ENCODE results near the gene KRTAP4-16.
A peak's percentile ranks its signal among the peaks of the same experiment; 100 is the strongest.
"Not testable (repeated sequence)": the region's sequence is repeated elsewhere in the genome, so short reads cannot be mapped to it uniquely, and the experiment has no call there.

KRTAP4-16 gene

GRCh38 chr17:41118721-41119120, 16.7 kb upstream of the KRTAP4-16 start:
- FAIRE-seq: no peak

- FAIRE-seq: not testable (repeated sequence)
These were observed 15.9 kb upstream of the KRTAP4-16 start, which contains the start of gene KRTAP4-11 for GRCh38 chr17:41117846-41118386. TSS of gene KRTAP4-11 (minus strand) at chr17:41118373. CDS start at chr17:41118315, 58 bp downstream.

DNA sequence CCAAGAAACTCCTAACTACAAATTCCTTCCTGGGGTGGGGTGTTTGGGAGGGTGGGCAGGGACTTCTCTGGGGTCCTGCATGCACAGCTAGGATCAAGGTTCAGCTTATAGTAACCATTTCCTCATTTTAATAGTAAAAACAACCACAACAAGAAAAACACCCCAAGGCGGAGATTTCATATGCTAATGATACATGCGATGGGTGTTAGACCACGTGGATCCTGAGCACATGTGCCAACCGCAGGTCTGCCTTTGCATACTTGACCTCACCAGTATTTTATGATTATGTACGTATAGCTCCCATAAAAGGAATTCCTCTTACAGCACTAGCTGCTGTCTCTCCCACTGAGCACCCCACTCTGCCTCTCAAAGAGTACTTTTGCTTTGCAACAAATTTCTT, 14.3 kb upstream of the KRTAP4-16 start:
- FAIRE-seq: no peak

DNA sequence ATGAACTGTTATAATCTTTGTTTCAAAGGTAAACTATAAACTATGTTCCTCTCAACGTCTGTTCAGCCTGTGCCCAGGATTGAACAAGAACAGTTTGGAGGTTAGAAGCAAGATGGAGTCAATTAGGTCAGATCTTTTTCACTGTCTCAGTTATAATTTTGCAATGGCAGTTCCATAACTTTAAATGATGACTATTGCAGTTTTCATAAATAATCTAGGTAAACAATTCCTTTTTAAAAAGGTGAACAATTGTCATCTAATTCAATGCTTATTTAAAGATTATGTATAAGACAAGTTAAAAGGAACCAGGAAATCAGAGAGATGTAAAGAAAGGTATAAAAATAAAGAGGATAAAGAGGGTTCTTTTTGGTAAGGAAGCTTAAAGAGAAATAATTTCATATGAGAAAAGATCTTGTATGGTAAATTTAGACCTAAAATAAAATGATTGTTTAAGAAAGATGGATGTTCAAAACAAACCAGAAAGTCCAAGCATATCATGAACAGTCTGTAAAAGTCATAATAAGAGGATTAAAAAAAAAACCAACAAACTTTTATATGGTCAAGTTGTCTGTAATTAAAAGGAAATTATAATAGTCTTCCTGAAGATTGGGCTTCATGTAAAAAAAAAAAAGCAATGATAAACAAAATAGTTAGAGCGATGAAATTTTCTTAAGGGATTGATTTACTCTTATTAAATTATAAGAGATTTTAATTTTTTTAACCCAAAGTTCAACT, 9.3 kb upstream of the KRTAP4-16 start:
- FAIRE-seq: no peak

GRCh38 chr17:41108728-41109386, 6.8 kb upstream of the KRTAP4-16 start:
- not testable (repeated sequence) for FAIRE-seq

- FAIRE-seq: no peak
These were observed 6.0 kb upstream of the KRTAP4-16 start for GRCh38 chr17:41107941-41108450.

- FAIRE-seq: not testable (repeated sequence)
These were observed 3.3 kb upstream of the KRTAP4-16 start, which contains the start of gene KRTAP4-9 for GRCh38 chr17:41105347-41105746. TSS of gene KRTAP4-9 (plus strand) at chr17:41105389. CDS start at chr17:41105389, 0 bp downstream.

DNA sequence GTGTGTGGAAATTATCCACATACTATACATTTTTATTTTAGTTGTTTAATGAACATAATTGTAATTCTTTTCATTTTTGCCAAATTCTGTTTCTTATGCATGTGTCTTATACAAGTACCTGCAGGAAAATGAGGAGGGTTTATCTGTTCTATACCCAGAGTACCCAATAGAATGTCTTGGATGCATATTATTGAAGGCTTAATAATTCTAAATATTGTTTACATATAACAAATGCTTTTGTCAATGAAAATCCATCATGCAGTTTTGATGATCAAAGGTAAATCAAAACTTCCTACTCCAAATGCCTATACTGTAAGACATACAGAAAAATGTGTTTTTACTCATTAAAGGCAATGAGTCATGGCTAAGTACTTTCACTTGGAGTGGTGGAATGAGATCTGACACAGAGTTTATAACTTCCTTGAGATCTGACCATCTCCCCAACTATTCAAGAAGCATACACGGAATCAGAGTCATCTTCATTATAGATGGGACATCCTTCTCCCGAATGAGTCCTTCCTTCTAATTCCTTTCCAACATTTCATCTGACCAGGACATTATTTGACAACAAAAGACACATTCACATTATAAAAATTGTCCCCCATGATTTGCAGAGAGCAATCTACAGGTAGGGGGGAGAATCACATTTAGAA, 2.5 kb upstream of the KRTAP4-16 start:
- peak; percentile 95 for FAIRE-seq

GRCh38 chr17:41103896-41104295, 1.9 kb upstream of the KRTAP4-16 start:
- FAIRE-seq: no peak

DNA sequence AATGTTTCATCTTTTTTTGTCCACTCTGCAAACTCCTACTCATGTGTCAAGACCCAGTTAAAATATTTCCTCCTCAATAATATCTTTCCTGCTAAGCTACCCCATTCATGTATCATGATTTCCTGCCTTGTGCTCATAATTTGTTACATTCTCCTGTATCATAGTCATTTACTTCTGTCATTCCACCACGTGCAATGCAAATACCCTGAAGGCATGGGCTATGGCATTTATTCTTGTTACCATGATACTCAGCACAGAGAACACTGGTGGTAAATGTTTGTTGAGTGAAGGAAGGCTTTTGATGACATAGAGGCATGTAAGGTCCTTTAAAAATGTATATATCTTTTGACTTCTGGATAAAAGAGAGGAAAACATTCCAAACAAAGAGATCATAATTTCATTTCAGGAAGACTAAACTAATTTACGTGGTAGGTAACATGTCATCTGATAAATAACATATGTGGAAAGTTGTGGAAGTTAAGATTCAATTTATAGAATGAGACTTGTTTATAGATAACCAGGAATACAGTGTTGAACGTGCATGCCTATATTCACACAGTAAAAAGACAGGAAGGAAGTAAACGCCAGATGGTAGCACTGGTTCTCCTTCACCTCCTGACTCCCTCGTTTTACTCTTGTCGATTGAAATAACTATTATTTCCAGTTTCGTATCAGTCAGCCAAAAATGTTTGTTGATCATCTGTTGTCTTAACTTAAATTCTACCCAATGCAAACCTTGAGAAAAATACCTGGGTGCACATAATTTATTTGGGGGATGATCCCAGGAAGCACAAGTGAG, 2.1 kb downstream of the KRTAP4-16 start:
- not testable (repeated sequence) for FAIRE-seq

DNA sequence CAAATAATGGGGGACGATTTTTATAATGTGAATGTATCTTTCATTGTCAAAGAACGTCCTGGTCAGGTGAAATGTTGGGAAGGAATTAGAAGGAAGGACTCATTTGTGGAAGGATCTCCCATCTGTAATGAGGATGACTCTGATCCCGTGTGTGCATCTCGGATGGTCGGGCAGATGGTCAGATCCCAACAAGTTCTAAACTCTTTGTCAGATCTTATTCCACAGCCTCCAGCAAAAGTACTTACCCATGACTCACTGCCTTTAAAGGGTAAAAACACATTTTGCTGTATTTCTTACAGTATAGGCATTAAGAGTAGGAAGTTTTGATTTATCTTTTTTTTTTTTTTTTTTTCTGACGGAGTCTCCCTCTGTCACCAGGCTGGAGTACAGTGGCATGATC, 3.5 kb downstream of the KRTAP4-16 start:
- FAIRE-seq: no peak

GRCh38 chr17:41098042-41098441, 4.0 kb downstream of the KRTAP4-16 start, which contains the start of gene KRTAP4-8:
TSS of gene KRTAP4-8 (minus strand) at chr17:41098142. CDS start at chr17:41098084, 58 bp downstream.
- FAIRE-seq: peak; percentile 36

GRCh38 chr17:41096055-41096454, 6.0 kb downstream of the KRTAP4-16 start:
- FAIRE-seq: no peak

- not testable (repeated sequence) for FAIRE-seq
These were observed 13.2 kb downstream of the KRTAP4-16 start for GRCh38 chr17:41088760-41089352.

DNA sequence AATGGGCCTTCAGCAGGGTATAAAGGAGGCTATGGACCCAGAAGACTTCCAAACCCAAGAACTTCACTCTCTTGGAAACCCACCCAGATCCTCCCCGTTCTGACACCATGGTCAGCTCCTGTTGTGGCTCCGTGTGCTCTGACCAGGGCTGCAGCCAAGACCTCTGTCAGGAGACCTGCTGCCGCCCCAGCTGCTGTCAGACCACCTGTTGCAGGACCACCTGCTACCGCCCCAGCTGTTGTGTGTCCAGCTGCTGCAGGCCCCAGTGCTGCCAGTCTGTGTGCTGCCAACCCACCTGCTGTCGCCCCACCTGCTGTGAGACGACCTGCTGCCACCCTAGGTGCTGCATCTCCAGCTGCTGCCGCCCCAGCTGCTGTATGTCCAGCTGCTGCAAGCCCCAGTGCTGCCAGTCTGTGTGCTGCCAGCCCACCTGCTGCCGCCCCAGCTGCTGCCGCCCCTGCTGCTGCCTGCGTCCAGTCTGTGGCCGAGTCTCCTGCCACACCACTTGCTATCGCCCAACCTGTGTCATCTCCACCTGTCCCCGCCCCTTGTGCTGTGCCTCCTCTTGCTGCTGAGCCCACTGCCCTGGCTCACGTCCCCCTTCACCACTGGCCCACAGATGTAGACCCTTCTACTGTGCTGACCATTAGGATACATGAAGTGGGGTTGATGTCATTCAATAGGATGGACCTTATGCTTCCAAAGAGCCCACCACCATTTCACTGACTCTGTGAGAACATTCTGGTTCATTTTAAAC, 17.7 kb downstream of the KRTAP4-16 start, which contains the start of gene KRTAP4-7:
TSS of gene KRTAP4-7 (plus strand) at position 51 of the 757 bp plus-strand sequence. CDS start at position 108, 57 bp downstream.
- not testable (repeated sequence) for FAIRE-seq

- FAIRE-seq: not testable (repeated sequence)
These were observed 18.6 kb downstream of the KRTAP4-16 start for GRCh38 chr17:41083427-41083826.

- no peak for FAIRE-seq
These were observed 19.4 kb downstream of the KRTAP4-16 start for GRCh38 chr17:41082626-41083025.

DNA sequence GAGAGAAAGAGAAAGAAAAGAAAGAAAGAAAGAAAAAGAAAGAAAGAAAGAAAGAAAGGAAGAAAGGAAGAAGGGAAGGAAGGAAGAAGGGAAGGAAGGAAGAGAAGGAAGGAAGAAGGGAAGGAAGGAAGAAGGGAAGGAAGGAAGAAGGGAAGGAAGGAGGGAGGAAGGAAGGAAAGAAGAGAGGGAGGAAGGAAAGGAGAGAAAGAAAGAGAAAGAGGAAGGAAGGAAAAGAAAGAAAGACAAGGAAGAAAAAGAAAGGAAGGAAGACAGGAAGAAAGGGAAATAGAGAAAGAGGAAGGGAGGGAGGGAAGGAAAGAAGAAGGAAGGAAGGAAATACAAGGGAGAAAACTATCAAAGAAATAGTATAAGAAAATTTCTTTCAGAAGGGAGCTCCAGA, 25.2 kb downstream of the KRTAP4-16 start:
- FAIRE-seq: no peak

GRCh38 chr17:41073676-41074075, 28.3 kb downstream of the KRTAP4-16 start:
- FAIRE-seq: no peak

DNA sequence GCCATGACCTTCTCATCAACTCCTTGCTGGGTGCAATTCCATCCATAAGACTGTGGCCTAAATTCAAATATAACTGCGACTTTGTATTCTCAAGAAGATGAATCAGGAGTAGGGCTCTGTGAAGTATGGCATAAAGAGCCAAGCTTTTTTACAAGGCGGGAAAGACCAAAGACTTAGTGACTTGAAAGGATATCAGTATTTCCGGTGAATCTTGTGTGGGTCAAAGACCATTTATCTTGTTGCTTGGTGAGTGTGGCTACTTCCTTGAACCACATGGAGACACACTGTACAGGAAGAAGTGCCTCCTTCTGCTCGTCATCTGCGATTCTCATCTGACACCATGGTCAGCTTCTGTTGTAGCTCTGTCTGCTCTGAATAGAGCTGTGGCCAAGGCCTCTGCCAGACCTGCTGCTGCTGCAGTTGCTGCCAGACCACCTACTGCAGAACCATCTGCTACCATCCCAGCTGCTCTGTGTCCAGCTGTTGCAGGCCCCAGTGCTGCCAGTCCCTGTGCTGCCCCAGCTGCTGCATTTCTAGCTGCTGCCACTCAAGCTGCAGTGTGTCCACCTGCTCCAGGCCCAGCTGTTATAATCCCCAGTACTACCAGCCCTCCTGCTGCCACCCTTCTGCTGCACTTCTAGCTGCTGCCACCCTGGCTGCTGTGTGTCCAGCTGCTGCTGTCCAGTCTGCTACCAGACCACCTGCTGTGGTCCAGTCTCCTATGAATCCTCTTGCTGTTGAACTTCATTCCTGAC, 30.2 kb downstream of the KRTAP4-16 start:
- no peak for FAIRE-seq

All from G401.6 (cell line).